ENCODE data around the gene INSIG1. TPM values are rescaled to one million over a fixed set of nuclear protein-coding genes. Genes with fewer than 3 reads are reported as not detected.

The INSIG1 gene
- 9.4 TPM for total RNA-seq
- long read RNA-seq, transcript INSIG1-201 (6 exons, 3,010 nt), result major isoform, 6 of 8 reads
- long read RNA-seq, partial matches to known transcripts, result 1 of 8 reads
- long read RNA-seq, other reads (novel, unspliced or antisense), result 1 of 8 reads

DNA sequence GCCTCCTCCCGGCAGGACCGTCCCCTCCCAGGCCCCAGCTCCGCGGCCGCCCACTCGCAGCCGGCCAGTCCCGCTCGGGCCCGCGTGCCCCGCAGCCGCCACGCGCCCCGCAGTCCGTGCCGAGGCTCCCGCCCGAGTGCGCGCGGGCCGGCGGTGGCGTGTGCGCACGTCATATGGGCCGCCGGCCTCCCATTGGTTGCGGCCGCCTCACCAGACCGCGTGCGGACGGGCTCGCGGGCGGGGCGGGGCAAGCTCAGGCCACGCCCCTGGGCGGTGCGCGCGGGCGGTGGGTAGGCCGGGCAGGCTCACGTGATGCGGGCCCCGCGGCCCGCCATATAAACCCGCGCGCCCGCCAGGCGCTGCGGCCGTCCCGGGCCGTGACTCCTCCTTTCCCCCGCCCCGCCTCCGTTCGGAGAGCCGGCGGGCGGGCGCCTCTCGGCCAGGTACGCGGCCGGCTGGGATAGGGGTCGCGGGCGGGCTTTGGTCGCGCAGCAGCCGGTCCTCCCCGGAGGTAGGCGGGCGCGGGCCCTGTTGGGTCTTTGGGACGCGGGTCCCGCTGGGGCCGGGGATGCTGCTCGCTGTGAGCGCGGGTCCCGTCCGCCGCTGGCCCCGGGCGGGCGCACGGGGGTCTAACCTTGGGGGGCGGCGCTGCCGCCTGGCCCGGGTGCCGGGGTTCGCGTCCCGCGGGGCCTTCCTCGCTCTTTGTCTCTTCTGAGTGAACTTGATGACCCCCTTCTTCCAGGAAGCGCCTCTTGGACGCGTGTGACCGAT, at the start of gene INSIG1:
INSIG1 (plus strand) TSS at position 362 of the 771 bp plus-strand sequence; CDS start at position 770, 408 bp downstream.
- intact Hi-C loops (cut with DNase I), result loop anchor here (1.0 to 5.0 kb wide), 3 partner anchors 39 to 105 kb away; no protein-coding TSS in a partner anchor
- ATAC-seq (peak; percentile 97), DNase-seq (ENCODE audit: missing footprints) (peak; percentile 97)

DNA sequence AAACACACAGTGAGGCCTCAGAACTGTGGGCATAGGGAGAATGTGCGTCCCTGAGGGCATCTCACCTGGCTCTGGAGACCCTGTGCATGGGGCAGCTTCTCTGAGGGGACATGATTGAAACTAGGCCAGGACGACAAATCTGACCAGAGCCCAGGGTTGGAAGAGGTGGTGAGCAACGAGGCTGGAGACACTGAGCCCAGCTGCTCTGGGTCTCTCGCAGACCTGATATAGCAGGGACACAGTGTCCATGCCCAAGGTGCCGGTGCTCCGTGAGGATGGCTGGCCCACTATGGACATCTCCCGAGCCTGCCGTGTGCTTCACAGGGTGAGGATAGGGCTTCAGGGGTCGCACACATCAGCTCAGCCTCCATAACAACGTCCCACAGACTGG, 49.3 kb upstream of the INSIG1 start:
- ATAC-seq (no peak), DNase-seq (ENCODE audit: missing footprints) (no peak)
- intact Hi-C loops (cut with DNase I), result no loop called here

GRCh38 chr7:155251831-155252230, 45.8 kb upstream of the INSIG1 start:
- no peak for DNase-seq (ENCODE audit: missing footprints)
- intact Hi-C loops (cut with DNase I), result no loop called here
- ATAC-seq, result no peak

DNA sequence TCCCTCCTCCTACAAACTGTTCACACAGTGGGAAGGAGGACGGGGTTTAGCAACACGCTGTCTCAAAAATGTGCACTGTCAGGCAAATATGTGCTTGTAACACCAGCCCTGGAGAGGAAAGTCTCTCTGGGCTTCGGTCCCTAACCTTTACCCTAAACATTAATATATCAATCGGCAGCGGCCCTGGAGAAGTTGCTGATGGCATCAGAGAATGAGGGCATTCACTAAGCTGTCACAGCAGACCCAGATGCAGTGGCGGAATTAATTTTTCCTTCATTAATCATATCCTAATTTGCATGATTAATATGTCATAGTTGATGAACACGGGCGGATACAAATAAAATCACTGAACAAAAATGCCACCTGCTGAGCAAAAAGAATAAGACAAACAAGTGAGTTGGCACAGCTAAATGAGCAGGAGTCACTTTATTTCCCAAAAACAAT, 45.2 kb upstream of the INSIG1 start:
- intact Hi-C loops (cut with DNase I), result no loop called here
- no peak for ATAC-seq
- DNase-seq (ENCODE audit: missing footprints), result no peak

DNA sequence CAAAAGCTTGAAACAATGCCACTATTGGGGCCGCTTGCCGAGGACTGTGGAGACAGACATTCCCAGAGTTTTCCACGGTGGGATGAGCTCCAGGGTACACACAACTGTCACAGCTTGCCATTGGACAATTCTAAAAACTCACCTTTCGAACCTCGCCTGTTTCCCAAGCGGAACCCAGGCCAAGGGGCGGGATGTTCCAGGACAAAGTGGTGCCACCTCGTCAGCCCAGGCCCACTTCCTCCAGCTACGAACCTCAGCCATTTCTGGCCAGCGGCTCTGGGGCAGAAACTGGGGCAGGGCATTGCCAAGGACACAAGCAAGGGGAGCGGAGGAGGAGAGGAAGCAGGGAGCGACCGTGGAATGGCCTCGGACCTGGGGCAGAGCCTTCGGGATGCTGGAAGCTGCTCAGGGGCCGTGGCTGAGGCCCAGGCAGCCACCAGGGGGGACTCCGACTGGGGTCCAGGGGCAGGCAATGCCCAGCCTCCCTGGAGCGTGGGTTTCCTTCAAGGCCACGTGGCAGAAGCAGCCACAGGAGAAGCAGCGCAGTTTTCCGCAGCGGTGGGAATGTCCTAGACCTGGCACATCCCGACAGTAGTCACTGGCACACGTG, 44.7 kb upstream of the INSIG1 start:
- DNase-seq (ENCODE audit: missing footprints) (no peak), ATAC-seq (no peak)
- intact Hi-C loops (cut with DNase I), result no loop called here

DNA sequence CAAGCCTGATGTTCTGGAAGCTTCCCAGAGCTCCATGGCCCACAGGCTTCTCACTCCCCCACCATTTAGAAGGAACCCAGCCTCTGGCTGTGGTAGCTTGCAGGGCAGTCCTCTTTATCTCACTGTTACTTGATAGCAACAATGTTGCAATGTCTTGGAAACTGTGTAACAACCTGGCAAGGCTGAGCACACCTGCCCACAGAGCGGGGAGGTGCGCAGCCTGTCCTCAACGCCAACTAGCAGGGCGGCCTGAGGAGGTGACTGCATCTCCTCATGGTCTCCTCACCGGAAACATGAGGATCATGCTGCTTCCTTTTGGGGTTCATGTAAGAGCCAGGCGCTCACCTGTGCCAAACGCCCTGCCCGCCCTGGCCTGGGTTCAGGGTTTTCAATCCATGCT, 43.7 kb upstream of the INSIG1 start:
- DNase-seq (ENCODE audit: missing footprints), result no peak
- intact Hi-C loops (cut with DNase I), result no loop called here
- ATAC-seq, result no peak

DNA sequence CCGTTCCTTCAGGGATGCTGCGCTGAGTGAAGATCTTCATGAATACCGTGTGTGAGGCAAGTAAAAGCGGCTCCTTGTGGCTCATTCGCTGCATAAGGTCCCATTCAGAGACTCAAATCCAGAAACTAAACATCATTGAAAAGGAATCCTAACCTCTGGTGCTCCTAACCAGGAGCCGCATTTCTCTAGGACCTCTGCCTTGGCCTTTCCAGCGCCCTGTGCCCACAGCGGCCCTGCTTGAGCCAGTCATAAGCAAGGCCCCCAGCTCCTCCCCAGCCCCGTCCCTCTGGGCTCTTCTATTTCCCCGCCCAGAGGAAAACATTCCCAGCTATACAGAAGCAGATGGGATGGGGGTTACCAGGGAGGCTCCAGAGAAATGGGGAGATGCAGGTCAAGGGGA, 42.6 kb upstream of the INSIG1 start:
- no peak for ATAC-seq
- intact Hi-C loops (cut with DNase I), result loop anchor here (5.0 kb wide), 2 partner anchors 48 to 63 kb away; no protein-coding TSS in a partner anchor
- DNase-seq (ENCODE audit: missing footprints), result no peak

GRCh38 chr7:155255621-155256020, 42.1 kb upstream of the INSIG1 start:
- DNase-seq (ENCODE audit: missing footprints) (no peak), ATAC-seq (no peak)
- intact Hi-C loops (cut with DNase I), result loop anchor here (5.0 kb wide), 2 partner anchors 48 to 63 kb away; no protein-coding TSS in a partner anchor

DNA sequence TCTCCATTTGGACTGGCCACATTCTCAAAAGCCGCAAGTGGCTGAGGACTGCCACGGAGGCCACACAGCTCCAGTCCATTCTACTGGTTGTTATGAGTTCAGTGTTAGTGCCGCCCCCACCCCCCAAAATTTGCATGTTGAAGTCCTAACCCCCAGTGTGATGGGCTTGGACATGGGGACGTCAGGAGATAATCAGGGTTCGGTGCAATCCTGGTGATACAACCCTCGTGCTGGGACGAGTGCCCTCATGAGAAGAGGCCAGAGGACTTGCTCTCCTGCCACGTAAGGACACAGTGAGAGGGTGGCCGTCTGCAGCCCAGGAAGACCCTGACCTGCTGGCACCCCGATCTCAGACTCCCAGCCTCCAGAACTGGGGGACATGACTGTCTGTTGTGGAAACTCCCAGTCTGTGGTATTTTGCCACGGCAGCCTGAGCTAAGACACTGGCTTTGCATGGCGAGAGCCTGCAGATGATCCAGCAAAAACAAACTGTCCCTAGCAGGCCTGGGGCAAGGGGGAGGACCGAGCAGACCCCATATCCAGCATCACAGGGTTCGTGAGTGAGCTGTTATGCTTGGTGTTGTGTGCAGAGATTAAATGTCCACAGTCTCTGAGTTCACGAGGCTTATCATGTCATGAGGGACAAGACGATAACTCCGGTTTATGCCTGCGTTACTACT, 41.5 kb upstream of the INSIG1 start:
- ATAC-seq, result no peak
- intact Hi-C loops (cut with DNase I), result loop anchor here (5.0 kb wide), 2 partner anchors 49 to 64 kb away; no protein-coding TSS in a partner anchor
- no peak for DNase-seq (ENCODE audit: missing footprints)

- no peak for DNase-seq (ENCODE audit: missing footprints)
- no peak for ATAC-seq
- intact Hi-C loops (cut with DNase I), result loop anchor here (5.0 kb wide), 2 partner anchors 50 to 65 kb away; no protein-coding TSS in a partner anchor
Measured at GRCh38 chr7:155256761-155257481, 40.8 kb upstream of the INSIG1 start.

DNA sequence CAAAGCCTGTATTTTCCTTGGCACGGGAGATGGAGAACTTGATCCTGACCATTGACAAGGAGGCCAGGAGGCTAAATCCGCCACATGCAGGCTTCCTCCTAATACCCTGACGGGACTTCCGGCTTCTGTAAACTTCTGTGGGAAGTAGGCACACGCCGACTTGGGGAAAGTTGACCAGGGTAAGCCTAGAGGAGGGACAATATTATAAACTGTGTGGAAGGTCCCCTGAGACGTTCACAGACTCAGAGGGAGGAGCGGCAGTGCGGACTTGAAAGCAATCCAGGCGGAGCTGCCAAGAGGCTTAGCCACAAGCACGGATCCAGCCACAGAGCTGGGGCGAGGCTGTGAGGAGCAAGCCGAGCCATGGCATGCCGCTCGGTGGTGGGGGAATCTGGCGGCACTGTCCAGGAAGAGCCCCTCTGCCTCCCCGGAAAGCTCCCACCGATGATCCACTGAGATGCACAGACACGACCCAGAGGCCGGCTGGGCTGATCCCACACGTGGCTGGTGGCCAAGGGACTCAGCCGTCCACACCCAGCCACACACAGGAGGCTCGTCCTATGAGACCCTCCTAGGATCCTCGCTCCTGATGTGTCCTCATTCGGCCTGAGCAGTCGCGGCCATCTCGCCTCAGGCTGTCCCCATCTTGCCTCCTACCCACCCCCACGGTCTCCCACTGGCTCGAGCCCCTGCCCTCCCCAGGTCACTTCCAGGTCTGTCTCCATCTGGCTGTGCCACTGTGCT, 40.0 kb upstream of the INSIG1 start:
- intact Hi-C loops (cut with DNase I), result loop anchor here (2.0 to 5.0 kb wide), 3 partner anchors 39 to 65 kb away; partner anchors contain the start of gene INSIG1
- DNase-seq (ENCODE audit: missing footprints) (peak; percentile 87), ATAC-seq (peak; percentile 90)

DNA sequence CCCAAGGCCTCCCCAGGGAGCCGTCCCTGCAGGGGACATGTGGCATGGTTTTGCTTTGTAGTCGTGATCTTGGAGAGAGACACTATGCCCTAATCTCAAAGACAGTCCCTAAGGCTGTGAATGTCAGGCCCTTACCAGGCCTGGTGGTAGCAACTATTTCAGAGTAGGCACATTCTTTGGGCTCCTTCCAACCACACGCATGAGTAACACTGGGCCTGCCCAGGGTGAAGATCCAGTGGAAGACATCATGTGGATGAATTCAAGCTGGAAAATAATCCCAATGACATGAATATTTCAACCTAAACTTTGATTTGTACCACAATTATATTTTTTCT, 39.5 kb upstream of the INSIG1 start:
- intact Hi-C loops (cut with DNase I), result loop anchor here (2.0 to 5.0 kb wide), 3 partner anchors 39 to 66 kb away; partner anchors contain the start of gene INSIG1
- ATAC-seq (peak; percentile 78), DNase-seq (ENCODE audit: missing footprints) (no peak)

DNA sequence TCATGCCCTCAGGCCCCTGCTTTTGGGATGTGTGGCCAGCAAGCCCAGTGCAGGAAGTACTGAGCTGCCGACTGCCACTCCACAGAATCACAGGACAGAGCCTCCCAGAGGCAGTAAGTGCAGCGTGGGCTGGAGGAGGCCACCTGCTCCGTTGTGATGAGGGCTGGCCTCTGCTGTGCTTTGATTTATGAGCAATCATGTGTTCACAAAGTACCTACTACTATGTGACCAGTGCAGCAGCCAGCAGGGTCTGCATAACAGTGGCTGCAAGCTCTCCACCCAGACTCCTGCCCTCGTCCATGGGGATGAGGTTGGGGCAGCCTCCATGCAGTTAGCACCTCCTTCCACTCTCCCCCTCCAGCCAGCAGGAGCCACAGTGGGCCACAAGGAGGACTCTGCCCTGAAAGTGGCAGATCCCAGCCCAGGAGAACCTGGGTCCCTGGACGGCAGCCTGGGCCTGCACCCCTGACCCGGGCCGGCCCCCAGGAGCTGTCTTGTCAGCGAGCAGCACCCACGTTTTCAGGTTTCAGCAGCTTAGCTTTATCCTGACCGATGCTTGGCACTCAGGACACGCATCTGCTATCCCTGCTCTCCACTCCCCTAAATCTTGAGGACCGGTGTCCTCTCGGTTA, 37.7 kb upstream of the INSIG1 start:
- intact Hi-C loops (cut with DNase I), result loop anchor here (2.0 to 5.0 kb wide), 3 partner anchors 37 to 68 kb away; partner anchors contain the start of gene INSIG1
- no peak for ATAC-seq
- no peak for DNase-seq (ENCODE audit: missing footprints)

DNA sequence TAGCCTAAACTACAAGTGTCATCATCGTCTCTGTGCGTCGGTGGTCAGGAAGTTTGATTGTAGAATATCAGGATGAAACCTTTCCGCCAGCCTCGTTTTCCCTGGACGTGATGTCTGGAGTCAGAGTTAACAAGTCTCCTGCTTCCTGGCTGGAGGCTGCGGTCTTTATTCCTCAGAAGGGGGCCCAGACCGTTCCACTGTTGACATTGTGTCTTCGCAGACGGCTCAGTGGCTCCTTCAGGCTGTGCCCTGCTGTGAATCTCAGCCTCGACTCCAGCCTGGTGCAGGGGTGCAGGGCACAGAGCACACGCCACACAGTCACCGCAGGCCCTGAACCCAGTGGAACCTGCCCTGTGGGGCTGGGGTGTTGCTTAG, 37.2 kb upstream of the INSIG1 start:
- ATAC-seq (no peak), DNase-seq (ENCODE audit: missing footprints) (no peak)
- intact Hi-C loops (cut with DNase I), result no loop called here

GRCh38 chr7:155261031-155261985, 36.4 kb upstream of the INSIG1 start:
- intact Hi-C loops (cut with DNase I), result no loop called here
- no peak for DNase-seq (ENCODE audit: missing footprints)
- no peak for ATAC-seq

DNA sequence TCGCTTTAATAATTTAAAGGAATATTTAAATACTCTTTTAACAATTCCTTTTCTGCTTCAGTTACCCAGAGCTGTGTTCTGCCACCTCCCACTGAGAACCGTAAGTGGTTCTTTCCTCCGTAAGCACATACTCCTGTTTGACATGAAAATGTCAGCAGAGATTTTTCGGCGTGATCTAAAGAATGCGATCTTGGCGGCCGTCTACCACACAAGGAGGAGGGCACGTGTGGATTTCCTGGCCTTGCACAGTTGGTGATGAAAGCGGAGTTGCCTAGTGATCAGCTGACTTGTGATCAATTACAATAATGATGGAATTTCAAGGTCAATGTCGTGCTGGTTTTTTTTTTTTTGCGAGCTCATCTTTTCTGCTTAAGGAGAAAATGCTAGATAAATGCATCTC, 35.6 kb upstream of the INSIG1 start:
- ATAC-seq, result no peak
- intact Hi-C loops (cut with DNase I), result no loop called here
- DNase-seq (ENCODE audit: missing footprints), result no peak

All from Right ventricle myocardium inferior (tissue), 1 donor.